Adipose tissue (tissue), 3 donors: ENCODE measurements around the gene IL1RAPL1. TPM values are rescaled to one million over a fixed set of nuclear protein-coding genes. Genes with fewer than 3 reads are reported as not detected.

Experiments used
- H3K27ac ChIP-seq: one replicate; pipeline ENCODE4 v1.5.1; 2013; ENCODE audit warnings: low read depth, low read length
- WGBS, 3 donors: extraction: QIAGEN DNeasy Blood & Tissue Kit; methylation state at CpG; one replicate each; pipeline ENCODE4 v1.1.7; 2013; 5-methylcytosine and 5-hydroxymethylcytosine counted together
- polyA plus RNA-seq, 3 donors: library from polyadenylated mRNA; stranded (reverse); fragments of 200-250 nt; gene quantifications; one replicate each; pipeline ENCODE4 v1.2.3, GENCODE V29; 2013
- donor health status: healthy with polysubstance abuse.
- donor health status: Bipolar disorder and iron deficiency.
- donor health status: healthy.

IL1RAPL1 gene
- polyA plus RNA-seq, 3 donors = not detected

DNA sequence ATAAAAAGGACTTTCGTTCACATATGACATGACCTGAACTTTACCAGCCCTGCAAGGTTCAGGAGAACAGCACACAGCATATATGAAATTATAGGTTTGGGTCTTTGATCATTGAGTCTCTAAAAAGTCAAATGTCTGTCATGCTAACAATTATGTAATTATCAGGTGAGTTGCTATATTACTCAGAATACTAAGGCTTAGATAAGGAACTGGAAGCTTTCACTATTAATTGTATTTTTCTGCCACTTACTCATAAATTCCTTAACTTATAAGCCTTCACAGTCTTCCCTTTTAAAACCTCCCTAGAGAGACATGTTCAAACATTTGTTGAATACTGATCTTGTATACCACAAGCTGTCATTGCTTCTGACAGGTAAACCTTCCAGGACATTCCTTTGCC lies 1335.4 kb downstream of the IL1RAPL1 start:
- 50 to 76% (median 51%) methylated on average over 1 of the region's 1 CpG for WGBS, 3 donors

GRCh38 chrX:29926056-29926455 lies 1338.8 kb downstream of the IL1RAPL1 start:
- H3K27ac ChIP-seq = no peak overlapping the region
- 33 to 74% (median 71%) methylated on average over 1 of the region's 1 CpG for WGBS, 3 donors

More for the DNA sequence above, 1335.4 kb downstream of the IL1RAPL1 start:
- H3K27ac ChIP-seq = no peak overlapping the region

GRCh38 chrX:29926659-29927058 lies 1339.4 kb downstream of the IL1RAPL1 start:
- 64 to 69% (median 69%) methylated on average over 2 of the region's 2 CpGs for WGBS, 3 donors
- H3K27ac ChIP-seq = no peak overlapping the region

GRCh38 chrX:29935455-29935854 lies 1348.2 kb downstream of the IL1RAPL1 start:
- WGBS, 3 donors = 64 to 73% (median 71%) methylated on average over 1 of the region's 1 CpG
- no peak overlapping the region for H3K27ac ChIP-seq

GRCh38 chrX:29940750-29941149 lies 1353.5 kb downstream of the IL1RAPL1 start:
- 62 to 75% (median 74%) methylated on average over 2 of the region's 2 CpGs for WGBS, 3 donors

GRCh38 chrX:29941287-29941686 lies 1354.0 kb downstream of the IL1RAPL1 start:
- H3K27ac ChIP-seq = no peak overlapping the region
- 17 to 18% (median 18%) methylated on average over 1 of the region's 1 CpG for WGBS, 3 donors

More at GRCh38 chrX:29940750-29941149, 1353.5 kb downstream of the IL1RAPL1 start:
- H3K27ac ChIP-seq = no peak overlapping the region

DNA sequence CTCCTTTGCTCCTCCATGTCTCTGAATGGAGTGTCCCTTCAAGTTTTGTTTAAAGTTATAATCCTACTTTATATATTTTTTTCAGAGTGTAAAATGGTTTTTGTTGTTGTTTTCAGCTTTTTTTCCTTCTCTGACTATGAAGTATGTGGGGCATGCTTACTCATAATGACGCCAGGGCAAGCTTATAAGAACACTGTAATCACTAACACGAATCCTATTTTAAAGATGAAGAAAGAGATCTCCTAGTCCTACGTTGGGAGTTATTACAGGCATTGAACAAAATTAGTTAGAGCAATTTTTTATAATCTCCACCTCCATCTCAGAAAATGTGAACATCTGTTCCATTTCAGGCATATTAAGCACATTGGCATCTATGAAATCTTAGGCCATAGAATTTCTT lies 1360.0 kb downstream of the IL1RAPL1 start:
- WGBS, 3 donors = 62 to 83% (median 71%) methylated on average over 3 of the region's 3 CpGs
- H3K27ac ChIP-seq = no peak overlapping the region

DNA sequence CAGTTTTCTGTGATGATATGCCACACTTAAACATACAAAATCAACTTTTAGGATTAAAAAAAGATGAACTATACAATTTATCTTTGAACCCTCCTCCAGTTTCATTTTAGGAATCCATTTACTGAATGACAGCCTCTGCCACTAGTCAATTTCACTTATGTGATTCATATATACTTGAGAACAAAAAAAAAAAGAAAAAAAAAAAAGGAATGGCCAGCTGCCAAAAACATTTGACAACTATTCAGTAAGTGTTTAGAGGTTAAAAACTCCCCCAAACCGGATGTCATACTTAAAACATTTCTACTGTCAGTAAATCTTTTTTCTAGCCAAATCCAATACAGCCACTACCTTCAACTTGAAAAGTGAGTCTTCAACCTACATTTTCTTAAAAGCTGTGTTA lies 1361.4 kb downstream of the IL1RAPL1 start:
- H3K27ac ChIP-seq = no peak overlapping the region
- 7 to 33% (median 12%) methylated on average over 1 of the region's 1 CpG for WGBS, 3 donors

DNA sequence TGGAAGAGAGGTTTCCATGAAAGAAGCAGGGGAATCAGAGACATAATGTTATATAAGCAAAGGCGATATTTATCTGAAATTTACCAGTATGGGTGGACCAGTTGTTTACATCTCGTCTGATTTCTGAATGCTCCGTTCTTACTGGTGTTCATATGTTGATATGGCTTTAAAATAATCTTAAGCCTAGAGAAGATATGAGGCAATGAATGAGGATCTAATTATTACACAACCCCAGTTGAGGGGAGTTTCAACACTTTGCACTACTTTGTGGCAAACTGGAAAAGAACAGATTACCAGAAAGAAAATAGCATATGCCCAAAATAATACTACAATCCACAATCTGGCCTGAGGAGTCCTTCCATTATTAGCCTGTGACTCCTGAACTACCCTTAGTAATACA lies 1364.8 kb downstream of the IL1RAPL1 start:
- 75 to 87% (median 87%) methylated on average over 3 of the region's 3 CpGs for WGBS, 3 donors
- no peak overlapping the region for H3K27ac ChIP-seq

GRCh38 chrX:29962061-29962460 lies 1374.8 kb downstream of the IL1RAPL1 start:
- H3K27ac ChIP-seq = no peak overlapping the region
- WGBS, 3 donors = 60 to 78% (median 61%) methylated on average over 2 of the region's 2 CpGs

GRCh38 chrX:29965634-29966033 lies 1378.4 kb downstream of the IL1RAPL1 start:
- 49 to 74% (median 73%) methylated on average over 1 of the region's 1 CpG for WGBS, 3 donors
- no peak overlapping the region for H3K27ac ChIP-seq

DNA sequence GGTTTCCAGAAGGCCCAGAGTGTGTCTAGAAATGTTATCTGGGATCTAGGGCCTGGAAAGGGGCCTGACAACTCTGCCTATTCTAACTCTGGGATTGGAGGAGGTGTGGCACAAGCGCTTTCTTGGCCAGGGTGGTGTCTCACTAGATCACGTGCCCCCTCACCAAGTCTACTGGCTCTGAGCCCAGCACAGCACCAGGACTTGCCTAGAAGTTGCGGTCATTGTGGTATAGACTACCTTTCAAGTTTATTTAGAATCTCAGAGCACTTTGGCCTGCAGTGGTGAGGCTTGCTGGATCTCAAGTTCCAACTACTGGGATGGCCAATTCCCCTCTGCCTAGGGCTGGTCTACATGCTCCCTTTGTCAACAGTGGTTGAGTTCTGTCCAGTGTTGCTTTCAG lies 1404.8 kb downstream of the IL1RAPL1 start:
- WGBS, 3 donors = 73 to 90% (median 79%) methylated on average over 3 of the region's 3 CpGs
- no peak overlapping the region for H3K27ac ChIP-seq

DNA sequence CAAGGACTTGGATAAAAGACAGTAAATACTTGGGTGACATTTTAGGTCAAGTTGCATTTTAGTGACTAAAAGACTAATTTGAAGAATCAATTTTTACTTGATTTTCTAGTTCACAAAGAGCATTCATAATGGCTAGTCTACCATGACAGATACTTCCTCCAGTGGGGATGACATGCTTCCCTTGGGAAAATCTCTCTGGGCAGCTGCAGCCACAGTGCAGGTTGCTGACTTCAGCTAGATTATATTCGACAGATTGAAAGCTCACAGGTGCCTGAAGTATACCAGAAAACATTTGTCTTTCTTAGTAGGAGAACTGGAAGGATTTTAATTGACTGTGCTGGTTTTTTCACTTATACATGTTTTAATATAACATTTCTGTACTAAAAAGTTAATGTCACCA lies 1418.6 kb downstream of the IL1RAPL1 start:
- H3K27ac ChIP-seq = no peak overlapping the region
- 11 to 62% (median 36%) methylated on average over 1 of the region's 1 CpG for WGBS, 3 donors
